Stimulated activated CD8-positive, alpha-beta memory T cell treated with anti-CD3 and anti-CD28 coated beads, Interleukin-4, amount 100 ng/mL, for 1 hour (primary cell): ENCODE measurements around the gene RIPK1.
A peak's percentile ranks its signal among the peaks of the same experiment; 100 is the strongest.

Source experiments
- DNase-seq, 2 donors: peaks; one replicate each; pipeline ENCODE4 v3.0.0-alpha.2; 2020; ENCODE audit warnings: low read depth in 2 of 2, low spot score in 1 of 2

The RIPK1 gene

GRCh38 chr6:3159805-3160781, 91.8 kb downstream of the RIPK1 start:
- DNase-seq = peak in 1 of 2 donors; percentile 47

- no peak for DNase-seq
Observed at GRCh38 chr6:3162067-3162497, 93.8 kb downstream of the RIPK1 start.

- DNase-seq = peak in 1 of 2 donors; percentile 23
Observed at GRCh38 chr6:3162565-3163247, 94.4 kb downstream of the RIPK1 start.

GRCh38 chr6:3163248-3163594, 94.9 kb downstream of the RIPK1 start:
- no peak for DNase-seq

- DNase-seq = no peak
Observed at GRCh38 chr6:3164388-3164787, 96.1 kb downstream of the RIPK1 start.
